ENCODE results near the gene BMERB1. TPM values are rescaled to one million over a fixed set of nuclear protein-coding genes. Genes with fewer than 3 reads are reported as not detected.

Gene BMERB1
- total and polyA plus RNA-seq, 4 donors: 5.6 to 33.3 (median 9.0) TPM

DNA sequence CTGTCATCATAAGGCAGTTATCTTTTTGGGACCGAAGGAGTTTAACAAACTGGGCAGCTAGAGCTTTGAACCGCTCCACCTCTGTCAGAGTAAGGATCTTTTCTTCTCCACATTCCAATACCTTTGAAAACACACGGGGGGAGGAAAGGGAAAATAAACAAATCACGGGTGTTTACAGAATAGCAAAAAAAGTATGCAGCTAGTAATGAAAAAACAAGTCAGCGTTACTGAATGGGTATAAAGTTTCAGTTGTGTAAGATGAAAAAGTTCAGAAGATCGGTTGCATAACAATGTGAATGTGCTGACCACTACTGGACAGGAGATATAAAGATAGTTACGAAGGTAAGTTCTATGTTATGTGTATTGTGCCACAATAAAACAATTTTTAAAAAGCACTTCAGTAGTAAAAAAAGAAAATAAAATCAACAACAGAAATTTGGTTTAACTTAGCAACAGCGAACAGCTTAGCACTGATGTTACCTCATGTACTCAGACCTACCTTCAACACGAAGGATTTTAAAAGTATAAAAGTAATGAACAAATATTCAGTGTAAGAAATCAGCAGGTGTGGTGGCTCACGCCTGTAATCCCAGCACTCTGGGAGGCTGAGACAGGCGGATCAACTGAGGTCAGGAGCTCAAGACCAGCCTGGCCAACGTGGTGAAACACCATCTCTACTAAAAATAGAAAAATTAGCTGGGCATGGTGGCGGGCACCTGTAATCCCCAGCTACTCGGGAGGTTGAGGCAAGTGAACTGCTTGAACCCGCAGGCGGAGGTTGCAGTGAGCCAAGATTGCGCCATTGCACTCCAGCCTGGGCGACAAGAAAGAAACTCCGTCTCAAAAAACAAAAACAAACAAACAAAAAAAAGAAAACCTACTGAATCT, 174.3 kb downstream of the BMERB1 start:
- H3K9me3 ChIP-seq (ENCODE audit: control insufficient read depth in 4 of 4, low read length in 3 of 4): no peaks in the 10 kb centered on the region
- H3K27ac ChIP-seq (ENCODE audit: low read depth in 1 of 2, low read length in 2 of 2): peak overlapping the region; percentile 83 to 97

More for the DNA sequence above, 174.3 kb downstream of the BMERB1 start:
- Histone ChIP-seq H3K36me3 (ENCODE audit: control insufficient read depth in 4 of 4, insufficient read depth in 3 of 4, low read depth in 1 of 4, low read length in 3 of 4) (peaks cover 1 to 29% (median 17%) of the 10 kb centered on the region in 4 donors), H3K4me1 (ENCODE audit: control insufficient read depth in 4 of 4, insufficient read depth in 4 of 4, low read length in 3 of 4) (peaks cover 11 to 54% (median 46%) of the 10 kb centered on the region in 4 donors), H3K27me3 (ENCODE audit: control insufficient read depth in 4 of 4, insufficient read depth in 4 of 4, low read length in 3 of 4) (no peaks in the 10 kb centered on the region), H3K9ac (ENCODE audit: low read depth in 1 of 2, low read length in 2 of 2) (peak overlapping the region; percentile 22 to 94), H3K4me3 (ENCODE audit: low read depth in 1 of 3, low read length in 3 of 3) (no peak overlapping the region)
- DNase-seq (ENCODE audit: low spot score): no peak
- peak; percentile 47 to 53 for TF ChIP-seq RAD21 (IDR thresholded peaks at IDR 0.05)
- no peak for TF ChIP-seq GABPA (IDR thresholded peaks at IDR 0.05 in 1 of 2, conservative IDR thresholded peaks at IDR 0.05 in 1 of 2)
- peak; percentile 54 for TF ChIP-seq SP1 (IDR thresholded peaks at IDR 0.05)
- no peak for TF ChIP-seq JUND (IDR thresholded peaks at IDR 0.05)
- TF ChIP-seq, protein P1, sequence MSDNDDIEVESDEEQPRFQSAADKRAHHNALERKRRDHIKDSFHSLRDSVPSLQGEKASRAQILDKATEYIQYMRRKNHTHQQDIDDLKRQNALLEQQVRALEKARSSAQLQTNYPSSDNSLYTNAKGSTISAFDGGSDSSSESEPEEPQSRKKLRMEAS (IDR thresholded peaks at IDR 0.05): peak; percentile 32
- TF ChIP-seq HNF4A (conservative IDR thresholded peaks at IDR 0.05): peak; percentile 83 to 88
- TF ChIP-seq, protein P2, sequence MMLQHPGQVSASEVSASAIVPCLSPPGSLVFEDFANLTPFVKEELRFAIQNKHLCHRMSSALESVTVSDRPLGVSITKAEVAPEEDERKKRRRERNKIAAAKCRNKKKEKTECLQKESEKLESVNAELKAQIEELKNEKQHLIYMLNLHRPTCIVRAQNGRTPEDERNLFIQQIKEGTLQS (IDR thresholded peaks at IDR 0.05): no peak
- TF ChIP-seq, protein P3, sequence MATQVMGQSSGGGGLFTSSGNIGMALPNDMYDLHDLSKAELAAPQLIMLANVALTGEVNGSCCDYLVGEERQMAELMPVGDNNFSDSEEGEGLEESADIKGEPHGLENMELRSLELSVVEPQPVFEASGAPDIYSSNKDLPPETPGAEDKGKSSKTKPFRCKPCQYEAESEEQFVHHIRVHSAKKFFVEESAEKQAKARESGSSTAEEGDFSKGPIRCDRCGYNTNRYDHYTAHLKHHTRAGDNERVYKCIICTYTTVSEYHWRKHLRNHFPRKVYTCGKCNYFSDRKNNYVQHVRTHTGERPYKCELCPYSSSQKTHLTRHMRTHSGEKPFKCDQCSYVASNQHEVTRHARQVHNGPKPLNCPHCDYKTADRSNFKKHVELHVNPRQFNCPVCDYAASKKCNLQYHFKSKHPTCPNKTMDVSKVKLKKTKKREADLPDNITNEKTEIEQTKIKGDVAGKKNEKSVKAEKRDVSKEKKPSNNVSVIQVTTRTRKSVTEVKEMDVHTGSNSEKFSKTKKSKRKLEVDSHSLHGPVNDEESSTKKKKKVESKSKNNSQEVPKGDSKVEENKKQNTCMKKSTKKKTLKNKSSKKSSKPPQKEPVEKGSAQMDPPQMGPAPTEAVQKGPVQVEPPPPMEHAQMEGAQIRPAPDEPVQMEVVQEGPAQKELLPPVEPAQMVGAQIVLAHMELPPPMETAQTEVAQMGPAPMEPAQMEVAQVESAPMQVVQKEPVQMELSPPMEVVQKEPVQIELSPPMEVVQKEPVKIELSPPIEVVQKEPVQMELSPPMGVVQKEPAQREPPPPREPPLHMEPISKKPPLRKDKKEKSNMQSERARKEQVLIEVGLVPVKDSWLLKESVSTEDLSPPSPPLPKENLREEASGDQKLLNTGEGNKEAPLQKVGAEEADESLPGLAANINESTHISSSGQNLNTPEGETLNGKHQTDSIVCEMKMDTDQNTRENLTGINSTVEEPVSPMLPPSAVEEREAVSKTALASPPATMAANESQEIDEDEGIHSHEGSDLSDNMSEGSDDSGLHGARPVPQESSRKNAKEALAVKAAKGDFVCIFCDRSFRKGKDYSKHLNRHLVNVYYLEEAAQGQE (IDR thresholded peaks at IDR 0.05): no peak
- TF ChIP-seq EGR1 (IDR thresholded peaks at IDR 0.05; ENCODE audit: low read depth in 2 of 2): peak in 1 of 2 donors; percentile 44
- TF ChIP-seq FOXA2 (IDR thresholded peaks at IDR 0.05): no peak
- TF ChIP-seq NR2F2 (IDR thresholded peaks at IDR 0.05): no peak
- TF ChIP-seq, protein P4, sequence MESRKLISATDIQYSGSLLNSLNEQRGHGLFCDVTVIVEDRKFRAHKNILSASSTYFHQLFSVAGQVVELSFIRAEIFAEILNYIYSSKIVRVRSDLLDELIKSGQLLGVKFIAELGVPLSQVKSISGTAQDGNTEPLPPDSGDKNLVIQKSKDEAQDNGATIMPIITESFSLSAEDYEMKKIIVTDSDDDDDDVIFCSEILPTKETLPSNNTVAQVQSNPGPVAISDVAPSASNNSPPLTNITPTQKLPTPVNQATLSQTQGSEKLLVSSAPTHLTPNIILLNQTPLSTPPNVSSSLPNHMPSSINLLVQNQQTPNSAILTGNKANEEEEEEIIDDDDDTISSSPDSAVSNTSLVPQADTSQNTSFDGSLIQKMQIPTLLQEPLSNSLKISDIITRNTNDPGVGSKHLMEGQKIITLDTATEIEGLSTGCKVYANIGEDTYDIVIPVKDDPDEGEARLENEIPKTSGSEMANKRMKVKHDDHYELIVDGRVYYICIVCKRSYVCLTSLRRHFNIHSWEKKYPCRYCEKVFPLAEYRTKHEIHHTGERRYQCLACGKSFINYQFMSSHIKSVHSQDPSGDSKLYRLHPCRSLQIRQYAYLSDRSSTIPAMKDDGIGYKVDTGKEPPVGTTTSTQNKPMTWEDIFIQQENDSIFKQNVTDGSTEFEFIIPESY (IDR thresholded peaks at IDR 0.05): peak; percentile 23
- TF ChIP-seq FOXA1 (IDR thresholded peaks at IDR 0.05): no peak
- no peak for TF ChIP-seq TAF1 (conservative IDR thresholded peaks at IDR 0.05)
- TF ChIP-seq, protein P5, sequence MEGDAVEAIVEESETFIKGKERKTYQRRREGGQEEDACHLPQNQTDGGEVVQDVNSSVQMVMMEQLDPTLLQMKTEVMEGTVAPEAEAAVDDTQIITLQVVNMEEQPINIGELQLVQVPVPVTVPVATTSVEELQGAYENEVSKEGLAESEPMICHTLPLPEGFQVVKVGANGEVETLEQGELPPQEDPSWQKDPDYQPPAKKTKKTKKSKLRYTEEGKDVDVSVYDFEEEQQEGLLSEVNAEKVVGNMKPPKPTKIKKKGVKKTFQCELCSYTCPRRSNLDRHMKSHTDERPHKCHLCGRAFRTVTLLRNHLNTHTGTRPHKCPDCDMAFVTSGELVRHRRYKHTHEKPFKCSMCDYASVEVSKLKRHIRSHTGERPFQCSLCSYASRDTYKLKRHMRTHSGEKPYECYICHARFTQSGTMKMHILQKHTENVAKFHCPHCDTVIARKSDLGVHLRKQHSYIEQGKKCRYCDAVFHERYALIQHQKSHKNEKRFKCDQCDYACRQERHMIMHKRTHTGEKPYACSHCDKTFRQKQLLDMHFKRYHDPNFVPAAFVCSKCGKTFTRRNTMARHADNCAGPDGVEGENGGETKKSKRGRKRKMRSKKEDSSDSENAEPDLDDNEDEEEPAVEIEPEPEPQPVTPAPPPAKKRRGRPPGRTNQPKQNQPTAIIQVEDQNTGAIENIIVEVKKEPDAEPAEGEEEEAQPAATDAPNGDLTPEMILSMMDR (IDR thresholded peaks at IDR 0.05; ENCODE audit: low read depth, low read length, missing input control): peak; percentile 10
- TF ChIP-seq HNF4G (IDR thresholded peaks at IDR 0.05): peak; percentile 29
- TF ChIP-seq RXRA (IDR thresholded peaks at IDR 0.05): peak; percentile 13 to 78
- TF ChIP-seq YY1 (IDR thresholded peaks at IDR 0.05): no peak
- WGBS: 53% methylated on average over 19 of the region's 19 CpGs
